Measurements from ENCODE around the gene TMPRSS11E.
"Not testable (repeated sequence)": the region's sequence is repeated elsewhere in the genome, so short reads cannot be mapped to it uniquely, and the experiment has no call there.

The TMPRSS11E gene

DNA sequence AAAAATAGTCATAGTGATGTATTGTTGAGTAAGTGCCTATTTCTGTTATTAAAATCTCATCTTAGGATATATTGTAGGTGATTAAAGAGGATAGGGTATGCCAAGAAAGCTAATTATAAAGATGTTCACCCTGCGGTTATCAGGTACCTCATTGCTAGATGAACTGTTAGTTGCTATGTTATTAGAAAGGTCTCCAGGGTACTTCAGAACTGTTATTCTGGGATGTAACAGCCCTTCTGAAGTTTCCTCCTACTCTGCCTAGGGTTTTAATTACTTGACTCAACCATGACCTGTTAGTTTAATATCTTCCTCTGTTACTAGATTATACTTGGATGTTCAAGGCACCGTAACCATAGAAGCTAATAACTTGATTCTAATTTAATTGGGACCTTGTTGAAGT is 15.4 kb downstream of the TMPRSS11E start:
- no peak for DNase-seq (ENCODE audit: low read depth)

DNA sequence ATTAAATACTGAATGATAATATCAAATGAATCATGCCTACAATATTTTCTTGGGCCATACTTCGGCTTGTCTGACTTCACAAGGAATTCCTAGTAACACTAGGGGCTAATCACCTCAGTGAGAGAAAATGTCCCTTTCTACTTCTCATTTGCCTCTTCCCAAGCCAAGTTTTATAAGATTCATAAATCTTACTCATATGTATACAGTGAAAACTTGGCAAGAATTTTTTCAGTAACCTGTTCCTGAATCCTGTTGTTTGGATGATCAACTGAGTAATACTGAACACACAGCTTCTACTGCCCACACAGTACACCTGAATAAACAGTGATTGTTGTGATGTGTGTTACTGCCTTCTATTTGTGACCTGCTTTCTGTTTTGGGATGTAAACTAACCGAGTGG is 16.5 kb downstream of the TMPRSS11E start:
- no peak for DNase-seq (ENCODE audit: low read depth)

DNA sequence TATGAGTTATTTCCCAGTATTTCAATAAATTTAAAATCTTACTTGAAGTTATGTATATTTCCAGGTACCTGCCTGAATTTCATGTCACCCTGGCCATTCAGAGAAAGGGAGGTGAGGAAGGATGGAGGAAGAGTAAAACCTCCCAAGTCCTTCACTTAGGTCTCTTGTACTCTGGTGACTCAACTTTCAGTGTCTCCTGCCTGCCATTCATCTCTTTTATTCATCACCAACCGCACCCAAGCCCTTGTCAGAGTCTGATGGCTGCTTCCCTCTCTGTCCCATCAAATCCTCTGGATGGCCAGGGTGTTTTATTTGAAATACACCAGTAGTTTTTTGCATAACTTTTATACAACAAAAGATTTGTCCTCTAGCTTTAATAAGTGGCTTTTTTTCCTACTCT is 17.8 kb downstream of the TMPRSS11E start:
- DNase-seq (ENCODE audit: low read depth) = no peak

DNA sequence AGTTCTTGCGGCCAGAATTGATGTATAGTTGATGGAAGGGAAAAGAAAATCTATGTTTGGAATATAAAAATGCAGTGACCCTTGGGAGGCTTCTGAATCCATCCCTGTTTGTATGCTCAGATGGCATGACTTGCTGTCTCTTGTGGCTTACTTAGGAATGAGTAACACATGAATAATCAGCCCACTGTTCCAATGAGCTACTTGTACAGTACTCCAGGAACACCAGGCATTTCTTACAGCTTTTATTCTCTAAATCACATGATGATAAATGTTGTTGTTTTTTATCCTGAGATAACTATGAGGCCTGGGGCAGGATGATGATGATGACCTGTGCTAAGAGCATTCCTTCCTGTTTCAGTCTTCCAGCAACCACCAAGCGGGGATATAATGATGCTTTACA is 18.9 kb downstream of the TMPRSS11E start:
- DNase-seq (ENCODE audit: low read depth) = peak; percentile 57

DNA sequence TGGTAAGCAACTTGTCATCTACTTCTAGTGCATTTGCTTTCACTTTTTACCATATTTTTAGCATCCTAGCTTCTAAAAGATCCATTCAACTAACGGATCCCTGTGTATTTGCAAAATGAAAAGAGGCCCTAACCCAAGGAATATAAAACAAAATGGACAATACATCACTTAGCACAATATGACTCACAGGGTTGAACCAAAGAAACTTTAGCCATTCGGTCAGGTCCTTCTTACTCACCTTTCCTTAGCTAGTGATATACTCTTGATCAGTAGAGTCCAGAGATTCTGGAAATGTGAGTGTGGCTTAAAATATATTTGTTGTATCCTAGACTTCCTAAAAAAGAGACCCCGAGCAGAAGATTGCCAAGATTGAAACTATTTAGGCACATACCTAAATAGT is 19.5 kb downstream of the TMPRSS11E start:
- DNase-seq (ENCODE audit: low read depth) = no peak

DNA sequence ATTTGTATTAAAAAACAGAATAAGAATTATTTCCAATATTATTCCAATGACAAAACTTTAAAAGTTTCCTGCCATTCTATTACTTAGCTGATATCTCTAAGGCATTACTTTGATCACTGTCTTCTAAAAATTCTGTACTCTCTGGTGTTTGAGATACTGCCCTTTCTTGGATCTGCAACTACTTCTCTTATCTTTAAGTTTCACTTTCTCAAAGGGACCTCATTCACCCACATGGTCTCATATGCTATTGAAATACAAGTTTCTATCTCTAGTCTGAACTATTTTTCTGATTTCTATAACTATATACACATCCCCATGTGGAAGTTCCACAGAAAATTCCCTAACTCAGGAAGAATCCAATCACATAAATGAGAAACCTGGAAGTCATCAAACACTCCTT is 22.2 kb downstream of the TMPRSS11E start:
- no peak for DNase-seq (ENCODE audit: low read depth)

DNA sequence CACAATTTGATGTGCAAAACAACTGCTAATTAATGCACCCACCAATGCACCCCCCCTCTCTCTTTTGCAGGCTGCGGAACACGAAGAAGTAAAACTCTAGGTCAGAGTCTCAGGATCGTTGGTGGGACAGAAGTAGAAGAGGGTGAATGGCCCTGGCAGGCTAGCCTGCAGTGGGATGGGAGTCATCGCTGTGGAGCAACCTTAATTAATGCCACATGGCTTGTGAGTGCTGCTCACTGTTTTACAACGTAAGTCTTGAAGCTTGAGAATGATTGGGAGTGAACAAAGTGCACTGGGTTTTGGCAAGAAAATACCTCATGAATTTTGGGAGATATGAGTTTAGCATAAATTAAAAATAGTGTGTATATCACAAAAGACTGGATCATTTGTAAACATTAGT is 28.9 kb downstream of the TMPRSS11E start:
- DNase-seq (ENCODE audit: low read depth) = no peak

DNA sequence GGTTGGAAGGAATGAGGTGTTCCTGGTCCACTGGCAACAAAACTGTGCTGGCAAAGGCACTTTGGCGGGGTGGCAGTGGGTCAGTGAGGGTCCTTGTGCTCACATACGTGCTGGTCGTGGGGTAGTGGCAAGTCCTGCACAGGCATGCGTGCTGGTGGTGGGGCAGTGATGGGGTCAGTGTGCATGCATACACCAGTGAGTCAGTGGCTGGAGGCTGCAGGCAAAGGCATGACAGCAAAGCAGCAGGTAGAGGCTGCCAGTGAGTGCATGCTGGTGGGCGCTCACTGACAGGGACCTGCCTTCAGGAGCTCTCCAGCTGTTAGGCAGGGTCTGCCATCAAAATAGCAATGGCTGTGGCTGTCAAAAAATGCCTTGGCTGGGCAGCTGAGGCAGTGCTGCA is 42.1 kb downstream of the TMPRSS11E start:
- DNase-seq (ENCODE audit: low read depth) = no peak

DNA sequence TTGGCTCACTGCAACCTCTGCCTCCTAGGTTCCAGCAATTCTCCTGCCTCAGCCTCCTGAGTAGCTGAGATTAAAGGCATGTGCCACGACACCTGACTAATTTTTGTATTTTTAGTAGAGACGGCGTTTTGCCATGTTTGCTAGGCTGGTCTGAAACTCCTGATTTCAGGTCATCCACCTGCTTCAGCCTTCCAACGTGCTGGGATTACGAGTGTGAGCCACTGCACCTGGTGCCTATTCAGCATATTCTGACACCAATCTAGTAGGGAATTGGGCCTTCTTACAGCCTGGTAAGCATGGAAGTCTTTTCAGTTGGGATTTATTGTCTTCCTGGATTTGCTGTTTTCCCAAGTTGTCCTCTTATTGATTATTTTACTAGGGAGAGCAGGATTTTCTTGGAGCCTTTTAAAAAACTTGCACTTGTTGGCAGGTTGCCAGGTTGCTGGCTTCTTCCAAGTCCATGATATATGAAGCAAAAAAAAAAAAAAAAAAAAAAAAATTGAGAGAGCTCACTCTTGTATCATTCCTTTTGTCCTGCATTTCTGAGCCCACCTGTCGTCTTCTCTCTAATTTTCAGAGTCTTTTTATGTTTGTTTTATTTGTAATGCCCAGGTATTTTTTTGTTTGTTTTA is 43.7 kb downstream of the TMPRSS11E start:
- DNase-seq (ENCODE audit: low read depth) = no peak

DNA sequence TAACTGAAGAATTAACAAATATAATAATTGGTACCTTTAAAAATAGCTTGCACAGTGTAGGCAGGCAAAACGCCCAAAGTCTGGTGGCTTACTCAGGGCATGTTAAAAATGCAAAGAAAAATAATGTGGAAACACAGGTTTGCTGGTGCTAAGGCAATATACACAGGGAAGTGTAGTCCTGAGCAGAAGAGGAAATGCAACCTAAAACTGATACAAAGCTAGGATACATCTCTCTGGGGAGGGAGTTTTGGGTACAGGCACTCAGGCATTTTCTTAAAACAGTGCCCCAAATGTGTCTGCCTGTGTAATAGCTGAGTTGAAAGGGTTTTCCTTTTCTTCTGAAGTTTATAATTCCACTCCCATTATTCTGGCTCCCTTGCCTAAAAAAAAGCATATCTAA is 47.4 kb downstream of the TMPRSS11E start:
- no peak for DNase-seq (ENCODE audit: low read depth)

DNA sequence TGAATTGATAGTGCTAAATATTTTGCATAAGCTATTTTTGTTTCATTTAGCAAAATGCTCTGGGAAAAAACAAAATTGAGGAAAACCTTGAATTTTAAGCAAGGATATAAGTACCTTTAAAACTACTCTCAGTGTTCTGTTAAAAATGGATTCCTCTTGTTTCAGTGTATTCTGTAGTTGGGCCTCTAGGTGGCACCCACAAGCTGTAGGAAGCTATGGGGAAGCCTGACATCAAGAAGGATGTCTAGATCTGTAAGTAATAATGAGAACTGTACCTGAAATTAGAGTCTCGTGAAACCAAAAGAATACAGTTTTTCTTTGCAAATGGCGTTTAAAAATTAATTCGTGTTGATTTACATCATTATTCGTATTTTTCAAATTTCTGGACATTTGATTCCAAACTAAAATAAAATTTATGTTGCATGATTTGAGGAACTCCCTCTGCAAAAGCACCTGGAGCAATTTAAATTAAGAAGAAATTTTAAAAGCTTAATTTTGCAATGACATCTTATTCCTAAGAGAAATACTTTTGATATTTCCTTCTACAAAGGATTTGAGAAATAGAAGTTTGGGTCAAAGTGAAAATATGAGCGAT is 51.2 kb downstream of the TMPRSS11E start:
- peak; percentile 23 for DNase-seq (ENCODE audit: low read depth)

DNA sequence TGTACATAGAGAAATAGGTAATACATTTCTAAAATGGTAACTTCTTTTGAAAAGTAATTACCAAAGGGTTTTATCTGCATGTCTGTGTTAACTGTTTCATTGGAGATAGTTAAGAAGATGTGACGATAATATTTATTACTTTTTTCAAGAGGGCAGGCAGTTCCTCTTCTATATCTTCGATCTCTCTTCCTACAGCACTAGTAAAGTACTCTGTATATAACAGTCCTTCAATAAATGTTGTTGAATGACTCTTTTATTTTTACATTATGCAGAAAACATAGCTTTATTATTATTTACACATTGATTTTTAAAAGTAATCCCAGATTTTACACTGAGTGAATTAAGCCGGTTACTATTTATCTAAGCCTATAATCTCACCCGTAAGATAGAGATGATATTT is 51.8 kb downstream of the TMPRSS11E start:
- no peak for DNase-seq (ENCODE audit: low read depth)

DNA sequence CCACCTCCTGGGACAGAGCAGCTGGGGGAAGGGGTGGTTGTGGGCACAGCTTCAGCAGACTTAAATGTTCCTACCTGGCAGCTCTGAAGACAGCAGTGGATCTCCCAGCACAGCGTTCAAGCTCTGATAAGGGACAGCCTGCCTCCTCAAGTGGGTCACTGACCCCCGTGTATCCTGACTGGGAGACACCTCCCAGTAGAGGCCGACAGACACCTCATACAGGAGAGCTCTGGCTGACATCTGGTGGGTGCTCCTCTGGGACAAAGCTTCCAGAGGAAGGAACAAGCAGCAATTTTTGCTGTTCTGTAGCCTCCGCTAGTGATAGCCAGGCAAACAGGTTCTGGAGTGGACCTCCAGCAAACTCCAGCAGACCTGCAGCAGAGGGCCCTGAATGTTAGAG is 56.2 kb downstream of the TMPRSS11E start:
- not testable (repeated sequence) for DNase-seq (ENCODE audit: low read depth)

DNA sequence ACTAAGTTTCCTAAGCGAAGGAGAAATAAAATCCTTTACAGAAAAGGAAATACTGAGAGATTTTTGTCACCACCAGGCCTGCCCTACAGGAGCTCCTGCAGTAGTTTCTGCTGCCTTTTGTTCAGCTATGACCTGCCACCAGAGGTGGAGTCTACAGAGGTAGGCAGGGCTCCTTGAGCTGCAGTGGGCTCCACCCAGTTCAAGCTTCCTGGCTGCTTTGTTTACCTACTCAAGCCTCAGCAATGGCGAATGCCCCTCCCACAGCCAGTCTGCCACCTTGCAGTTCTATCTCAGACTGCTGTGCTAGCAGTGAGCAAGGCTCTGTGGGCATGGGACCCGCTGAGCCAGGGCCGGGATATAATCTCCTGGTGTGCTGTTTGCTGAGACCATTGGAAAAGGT is 57.6 kb downstream of the TMPRSS11E start:
- not testable (repeated sequence) for DNase-seq (ENCODE audit: low read depth)

DNA sequence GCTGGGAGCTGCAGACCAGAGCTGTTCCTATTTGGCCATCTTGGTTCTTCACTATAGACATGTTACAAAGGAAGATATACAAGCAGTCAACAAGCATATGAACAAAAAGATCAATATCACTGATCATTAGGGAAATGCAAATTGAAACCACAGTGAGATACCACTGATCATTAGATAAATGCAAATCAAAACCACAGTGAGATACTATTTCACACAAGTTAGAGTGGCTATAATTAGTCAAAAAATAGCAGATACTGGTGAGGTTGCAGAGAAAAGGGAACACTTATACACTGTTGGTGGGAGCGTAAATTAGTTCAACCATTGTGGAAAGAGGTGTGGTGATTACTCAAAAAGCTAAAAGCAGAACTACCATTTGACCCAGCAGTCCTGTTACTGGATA is 58.2 kb downstream of the TMPRSS11E start:
- DNase-seq (ENCODE audit: low read depth) = not testable (repeated sequence)

DNA sequence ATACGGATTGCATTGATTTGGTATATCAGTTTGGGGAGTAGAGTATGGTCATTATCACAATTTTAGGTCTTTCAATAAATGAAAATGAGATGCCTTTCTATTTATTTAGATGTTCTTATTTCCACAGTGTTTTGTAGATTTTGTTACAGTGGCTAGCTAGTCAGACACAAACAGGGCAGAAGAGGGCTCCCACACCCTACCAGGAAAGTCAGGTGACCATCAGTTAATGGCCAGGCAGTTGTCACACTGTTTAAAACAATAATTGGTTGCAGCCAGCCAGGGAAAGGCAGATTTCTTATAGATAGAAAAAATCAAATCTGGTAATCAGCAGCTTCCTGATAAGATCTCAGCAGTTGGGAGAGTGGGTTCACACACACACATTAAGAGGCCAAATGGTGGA is 71.6 kb downstream of the TMPRSS11E start:
- DNase-seq (ENCODE audit: low read depth) = no peak

DNA sequence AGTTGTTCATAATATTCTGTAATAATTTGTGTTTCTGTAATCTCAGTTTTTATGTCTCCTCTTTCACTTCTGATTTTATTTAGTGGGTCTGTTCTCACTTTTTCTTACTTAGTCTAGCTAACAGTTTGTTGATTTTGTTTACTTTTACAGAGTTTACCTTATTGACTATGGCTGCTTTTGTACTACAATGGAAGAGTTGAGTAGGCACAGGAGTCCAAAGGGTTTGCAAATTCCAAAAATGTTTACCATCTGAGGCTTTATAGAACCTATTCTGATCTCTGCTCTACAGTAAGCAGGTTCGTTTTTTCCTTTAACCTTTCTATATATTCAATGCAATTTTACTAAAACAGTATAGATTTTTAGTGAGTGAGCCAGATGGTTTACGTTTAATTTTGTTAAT is 73.7 kb downstream of the TMPRSS11E start:
- no peak for DNase-seq (ENCODE audit: low read depth)

DNA sequence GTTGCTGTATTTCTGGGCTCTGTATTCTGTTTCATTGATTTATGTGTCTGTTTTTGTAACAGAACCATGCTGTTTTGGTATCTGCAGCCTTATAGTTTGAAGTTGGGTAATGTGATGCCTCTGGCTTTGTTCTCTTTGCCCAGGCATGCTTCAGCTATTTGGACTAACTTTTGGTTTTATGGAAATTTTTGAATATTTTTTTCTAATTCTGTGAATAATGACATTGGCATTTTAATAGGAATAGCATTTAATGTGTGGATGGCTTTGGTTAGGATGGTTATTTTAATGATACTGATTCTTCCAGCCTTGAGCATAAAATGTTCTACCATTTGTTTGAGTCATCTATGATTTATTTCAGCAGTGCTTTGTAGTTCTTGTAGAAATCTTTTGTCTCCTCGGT is 75.0 kb downstream of the TMPRSS11E start:
- DNase-seq (ENCODE audit: low read depth) = not testable (repeated sequence)

DNA sequence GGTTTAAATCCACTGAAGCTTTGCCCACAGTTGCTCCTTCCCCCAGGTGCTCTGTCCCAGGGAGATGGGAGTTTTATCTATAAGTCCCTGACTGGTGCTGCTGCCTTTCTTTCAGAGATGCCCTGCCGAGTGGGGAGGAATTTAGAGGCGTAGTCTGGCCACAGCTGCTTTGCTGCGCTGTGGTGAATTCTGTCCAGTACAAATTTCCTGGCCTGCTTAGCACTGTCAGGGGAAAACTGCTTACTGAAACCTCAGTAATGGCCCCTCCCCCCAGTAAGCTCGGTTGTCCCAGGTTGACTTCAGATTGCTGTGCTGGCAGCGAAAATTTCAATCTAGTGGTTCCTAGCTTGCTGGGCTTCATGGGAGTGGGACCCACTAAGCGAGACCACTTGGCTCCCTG is 88.7 kb downstream of the TMPRSS11E start:
- no peak for DNase-seq (ENCODE audit: low read depth)

DNA sequence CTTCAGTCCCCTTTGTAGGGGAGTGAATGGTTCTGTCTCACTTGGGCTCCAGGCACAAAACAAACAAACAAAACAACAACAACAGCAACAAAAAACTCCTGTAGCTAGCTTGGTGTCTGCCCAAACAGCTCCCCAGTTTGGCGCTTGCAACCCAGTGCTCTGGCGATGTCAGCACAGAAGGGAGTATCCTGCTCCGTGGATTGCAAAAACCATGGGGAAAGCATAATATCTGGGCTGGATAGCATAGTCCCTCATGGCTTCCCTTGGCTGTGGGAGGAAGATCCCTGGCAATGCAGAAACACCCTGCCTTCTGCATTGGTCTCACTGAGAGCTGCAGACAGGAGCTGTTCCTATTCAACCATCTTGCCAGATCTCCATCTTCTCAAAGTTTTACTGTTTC is 89.1 kb downstream of the TMPRSS11E start:
- no peak for DNase-seq (ENCODE audit: low read depth)

DNA sequence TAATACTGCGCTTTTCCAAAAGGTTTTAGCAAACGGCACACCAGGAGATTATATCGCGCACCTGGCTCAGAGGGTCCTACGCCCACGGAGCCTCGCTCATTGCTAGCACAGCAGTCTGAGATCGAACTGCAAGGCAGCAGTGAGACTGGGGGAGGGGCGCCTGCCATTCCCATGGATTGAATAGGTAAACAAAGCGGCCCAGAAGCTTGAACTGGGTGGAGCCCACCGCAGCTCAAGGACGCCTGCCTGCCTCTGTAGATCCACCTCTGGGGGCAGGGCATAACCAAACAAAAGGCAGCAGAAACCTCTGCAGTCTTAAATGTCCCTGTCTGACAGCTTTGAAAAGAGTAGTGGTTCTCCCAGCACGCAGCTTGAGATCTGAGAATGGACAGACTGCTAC is 95.5 kb downstream of the TMPRSS11E start:
- DNase-seq (ENCODE audit: low read depth) = not testable (repeated sequence)
